GM23338 (cell line): ENCODE data around the gene ZNF664. TPM values are rescaled to one million over a fixed set of nuclear protein-coding genes. Genes with fewer than 3 reads are reported as not detected.

ENCODE experiments used
- ATAC-seq: fragments of 200-7000 bp; cut with Tn5 transposase; 3 replicates; pipeline ENCODE4 v1.9.1; 2020
- DNase-seq: peaks from one replicate; pipeline ENCODE4 v3.0.0-alpha.2; 2015; ENCODE audit warnings: low spot score
- H2AFZ ChIP-seq: fragments of 200-600 bp; sonication (generic); 2 replicates; pipeline ENCODE4 v1.8.0; 2016; ENCODE audit warnings: antibody characterized with exemption, mild to moderate bottlenecking, moderate library complexity
- H3F3A ChIP-seq: fragments of 200-600 bp; sonication (generic); replicated peaks from 2 replicates; pipeline ENCODE4 v1.8.0; 2017; ENCODE audit warnings: antibody characterized with exemption, mixed run types, low read depth
- H3K27ac ChIP-seq: fragments of 200-600 bp; sonication (generic); 2 replicates; pipeline ENCODE4 v1.6.1; 2016; ENCODE audit warnings: low read depth
- H3K27me3 ChIP-seq: fragments of 200-600 bp; sonication (generic); 2 replicates; pipeline ENCODE4 v1.8.0; 2016; ENCODE audit warnings: mild to moderate bottlenecking, mixed run types, moderate library complexity; ENCODE audit not compliant: insufficient read depth
- H3K36me3 ChIP-seq: fragments of 200-600 bp; sonication (generic); 2 replicates; pipeline ENCODE4 v1.8.0; 2016; ENCODE audit warnings: mild to moderate bottlenecking; ENCODE audit not compliant: insufficient read depth
- H3K4me1 ChIP-seq: fragments of 200-600 bp; sonication (generic); 2 replicates; pipeline ENCODE4 v1.8.0; 2016; ENCODE audit warnings: mild to moderate bottlenecking, moderate library complexity; ENCODE audit not compliant: insufficient read depth
- H3K4me2 ChIP-seq: fragments of 200-600 bp; sonication (generic); 2 replicates; pipeline ENCODE4 v1.7.1; 2017; ENCODE audit warnings: mixed run types
- H3K4me3 ChIP-seq: fragments of 200-600 bp; sonication (generic); 2 replicates; pipeline ENCODE4 v1.6.1; 2016; ENCODE audit warnings: mixed run types
- H3K79me2 ChIP-seq: fragments of 200-600 bp; sonication (generic); replicated peaks from 2 replicates; pipeline ENCODE4 v1.8.0; 2017; ENCODE audit warnings: mild to moderate bottlenecking; ENCODE audit not compliant: insufficient read depth
- H3K9me2 ChIP-seq: fragments of 200-600 bp; sonication (generic); 2 replicates; pipeline ENCODE4 v1.8.0; 2017; ENCODE audit not compliant: insufficient read depth
- H4K20me1 ChIP-seq: fragments of 200-600 bp; sonication (generic); replicated peaks from 2 replicates; pipeline ENCODE4 v1.8.0; 2017; ENCODE audit warnings: mild to moderate bottlenecking; ENCODE audit not compliant: insufficient read depth
- H3K27ac Mint-ChIP-seq: 2 replicates; pipeline ENCODE4 v1.8.0; 2020; ENCODE audit warnings: inconsistent platforms, mild to moderate bottlenecking, moderate library complexity, mixed read lengths
- H3K27me3 Mint-ChIP-seq: 3 replicates; pipeline ENCODE4 v1.8.0; 2022; ENCODE audit warnings: low read depth, mild to moderate bottlenecking, moderate library complexity, mixed read lengths, inconsistent platforms; ENCODE audit not compliant: insufficient read depth, poor library complexity
- H3K36me3 Mint-ChIP-seq: 3 replicates; pipeline ENCODE4 v1.8.0; 2021; ENCODE audit warnings: low read depth, mild to moderate bottlenecking, inconsistent platforms, moderate library complexity, mixed read lengths
- H3K4me1 Mint-ChIP-seq: 3 replicates; pipeline ENCODE4 v1.8.0; 2020; ENCODE audit warnings: mild to moderate bottlenecking, inconsistent platforms, mixed read lengths
- H3K4me3 Mint-ChIP-seq: 3 replicates; pipeline ENCODE4 v1.8.0; 2021; ENCODE audit warnings: moderate library complexity, mild to moderate bottlenecking, inconsistent platforms, mixed read lengths
- H3K9me3 Mint-ChIP-seq: 3 replicates; pipeline ENCODE4 v1.8.0; 2020; ENCODE audit warnings: moderate library complexity, mild to moderate bottlenecking, inconsistent platforms, mixed read lengths
- CREB1 ChIP-seq: fragments of 250-450 bp; sonication (Bioruptor Pico); IDR thresholded peaks from 2 replicates; pipeline ENCODE4 v1.5.0; 2020; ENCODE audit warnings: low read depth, mild to moderate bottlenecking, moderate library complexity
- EZH2 ChIP-seq: fragments of 200-600 bp; sonication (generic); IDR thresholded peaks from one replicate; pipeline ENCODE4 v1.8.0; 2017; ENCODE audit warnings: antibody characterized with exemption, mild to moderate bottlenecking, low read depth; ENCODE audit not compliant: unreplicated experiment
- EZH2phosphoT487 ChIP-seq: fragments of 200-600 bp; sonication (generic); IDR thresholded peaks from one replicate; pipeline ENCODE4 v1.8.1; 2018; ENCODE audit warnings: antibody characterized with exemption; ENCODE audit not compliant: unreplicated experiment
- JUNB ChIP-seq: IDR thresholded peaks from one replicate; pipeline ENCODE4 v1.6.1; 2016; ENCODE audit warnings: antibody characterized with exemption; ENCODE audit not compliant: unreplicated experiment
- NANOG ChIP-seq: IDR thresholded peaks from 2 replicates; pipeline ENCODE4 v1.6.1; 2016; ENCODE audit warnings: antibody characterized with exemption, borderline replicate concordance
- POLR2AphosphoS5 ChIP-seq: IDR thresholded peaks from 2 replicates; pipeline ENCODE4 v1.6.1; 2016; ENCODE audit warnings: antibody characterized with exemption, low read depth
- STAT1 ChIP-seq: IDR thresholded peaks from one replicate; pipeline ENCODE4 v1.6.1; 2016; ENCODE audit warnings: antibody characterized with exemption; ENCODE audit not compliant: unreplicated experiment
- ZNF114 ChIP-seq: fragments of 250-450 bp; sonication (Bioruptor Pico); IDR thresholded peaks from 2 replicates; pipeline ENCODE4 v1.5.0; 2020; ENCODE audit warnings: mild to moderate bottlenecking, moderate library complexity
- ZNF331 ChIP-seq: fragments of 250-450 bp; sonication (Bioruptor Pico); IDR thresholded peaks from 2 replicates; pipeline ENCODE4 v1.5.0; 2020; ENCODE audit warnings: low read depth, mild to moderate bottlenecking, moderate library complexity
- polyA plus RNA-seq: library from polyadenylated mRNA; unstranded; fragments of >200 nt; fragmentation: Nextera tagmentation; extraction: Ambion mirVana; gene quantifications from 2 replicates; pipeline ENCODE4 v1.2.1, GENCODE V29; 2016
- total RNA-seq: library from RNA; depleted of rRNA; stranded (reverse); fragments of >200 nt; shearing (Covaris generic); gene quantifications from 2 replicates; pipeline ENCODE4 v1.2.3, GENCODE V29; 2014
- TF ChIP-seq, protein P1 (sequence below), 2 experiments: fragments of 200-600 bp in 1 of 2; sonication (generic) in 1 of 2; conservative IDR thresholded peaks; 2 replicates each; pipeline versions ENCODE4 v1.5.1 to v1.6.1; 2016 to 2017; ENCODE audit warnings: antibody characterized with exemption in 2 of 2, low read depth in 2 of 2, mild to moderate bottlenecking in 2 of 2, moderate library complexity in 1 of 2
- TF ChIP-seq, protein P2 (sequence below): IDR thresholded peaks from one replicate; pipeline ENCODE4 v1.6.1; 2018; ENCODE audit warnings: antibody characterized with exemption; ENCODE audit not compliant: unreplicated experiment
- TF ChIP-seq, protein P3 (sequence below): IDR thresholded peaks from 2 replicates; pipeline ENCODE4 v1.6.1; 2016; ENCODE audit warnings: antibody characterized with exemption
- TF ChIP-seq, protein P4 (sequence below): fragments of 250-450 bp; sonication (Bioruptor Pico); IDR thresholded peaks from 2 replicates; pipeline ENCODE4 v1.5.0; 2020; ENCODE audit warnings: mild to moderate bottlenecking, moderate library complexity

The ZNF664 gene
- total and polyA plus RNA-seq, 2 experiments from 2014 or later = 8.1 to 35.2 TPM

DNA sequence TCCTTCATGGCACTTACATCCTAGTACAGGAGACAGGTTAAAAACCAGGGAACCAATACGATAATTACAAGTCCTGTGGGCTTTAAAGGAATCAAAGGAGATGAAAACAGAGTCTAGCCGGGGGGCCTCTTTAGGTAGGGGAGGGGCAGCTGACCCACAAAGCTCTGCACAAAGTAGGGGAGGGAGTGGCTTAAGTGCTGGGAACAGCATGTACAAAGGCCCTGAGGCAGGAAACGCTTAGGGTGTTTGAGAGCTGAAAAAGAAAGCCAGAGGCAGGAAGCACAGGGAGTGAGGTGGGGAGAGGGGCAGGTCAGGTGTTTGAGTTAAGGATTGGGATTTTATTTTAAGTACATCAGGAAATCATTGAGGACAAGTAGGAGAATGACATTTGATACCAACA lies 37.7 kb downstream of the ZNF664 start:
- H3K4me2 ChIP-seq = no peak overlapping the region
- no peaks in the 10 kb centered on the region for H3K79me2 ChIP-seq
- no peak overlapping the region for H3K27ac ChIP-seq
- H3K4me3 ChIP-seq = no peak overlapping the region
- no peak for TF ChIP-seq CREB1 (CRISPR knock-in tag)
- no peak for TF ChIP-seq EZH2
- TF ChIP-seq EZH2phosphoT487 = no peak
- TF ChIP-seq ZNF331 (CRISPR knock-in tag) = no peak
- no peak for TF ChIP-seq STAT1
- no peak for TF ChIP-seq JUNB
- no peak for TF ChIP-seq NANOG
- no peak for TF ChIP-seq ZNF114 (CRISPR knock-in tag)
- TF ChIP-seq, protein P1, sequence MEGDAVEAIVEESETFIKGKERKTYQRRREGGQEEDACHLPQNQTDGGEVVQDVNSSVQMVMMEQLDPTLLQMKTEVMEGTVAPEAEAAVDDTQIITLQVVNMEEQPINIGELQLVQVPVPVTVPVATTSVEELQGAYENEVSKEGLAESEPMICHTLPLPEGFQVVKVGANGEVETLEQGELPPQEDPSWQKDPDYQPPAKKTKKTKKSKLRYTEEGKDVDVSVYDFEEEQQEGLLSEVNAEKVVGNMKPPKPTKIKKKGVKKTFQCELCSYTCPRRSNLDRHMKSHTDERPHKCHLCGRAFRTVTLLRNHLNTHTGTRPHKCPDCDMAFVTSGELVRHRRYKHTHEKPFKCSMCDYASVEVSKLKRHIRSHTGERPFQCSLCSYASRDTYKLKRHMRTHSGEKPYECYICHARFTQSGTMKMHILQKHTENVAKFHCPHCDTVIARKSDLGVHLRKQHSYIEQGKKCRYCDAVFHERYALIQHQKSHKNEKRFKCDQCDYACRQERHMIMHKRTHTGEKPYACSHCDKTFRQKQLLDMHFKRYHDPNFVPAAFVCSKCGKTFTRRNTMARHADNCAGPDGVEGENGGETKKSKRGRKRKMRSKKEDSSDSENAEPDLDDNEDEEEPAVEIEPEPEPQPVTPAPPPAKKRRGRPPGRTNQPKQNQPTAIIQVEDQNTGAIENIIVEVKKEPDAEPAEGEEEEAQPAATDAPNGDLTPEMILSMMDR (conservative IDR thresholded peaks at IDR 0.05; ENCODE audit: low read depth in 2 of 2) = no peak
- TF ChIP-seq, protein P2, sequence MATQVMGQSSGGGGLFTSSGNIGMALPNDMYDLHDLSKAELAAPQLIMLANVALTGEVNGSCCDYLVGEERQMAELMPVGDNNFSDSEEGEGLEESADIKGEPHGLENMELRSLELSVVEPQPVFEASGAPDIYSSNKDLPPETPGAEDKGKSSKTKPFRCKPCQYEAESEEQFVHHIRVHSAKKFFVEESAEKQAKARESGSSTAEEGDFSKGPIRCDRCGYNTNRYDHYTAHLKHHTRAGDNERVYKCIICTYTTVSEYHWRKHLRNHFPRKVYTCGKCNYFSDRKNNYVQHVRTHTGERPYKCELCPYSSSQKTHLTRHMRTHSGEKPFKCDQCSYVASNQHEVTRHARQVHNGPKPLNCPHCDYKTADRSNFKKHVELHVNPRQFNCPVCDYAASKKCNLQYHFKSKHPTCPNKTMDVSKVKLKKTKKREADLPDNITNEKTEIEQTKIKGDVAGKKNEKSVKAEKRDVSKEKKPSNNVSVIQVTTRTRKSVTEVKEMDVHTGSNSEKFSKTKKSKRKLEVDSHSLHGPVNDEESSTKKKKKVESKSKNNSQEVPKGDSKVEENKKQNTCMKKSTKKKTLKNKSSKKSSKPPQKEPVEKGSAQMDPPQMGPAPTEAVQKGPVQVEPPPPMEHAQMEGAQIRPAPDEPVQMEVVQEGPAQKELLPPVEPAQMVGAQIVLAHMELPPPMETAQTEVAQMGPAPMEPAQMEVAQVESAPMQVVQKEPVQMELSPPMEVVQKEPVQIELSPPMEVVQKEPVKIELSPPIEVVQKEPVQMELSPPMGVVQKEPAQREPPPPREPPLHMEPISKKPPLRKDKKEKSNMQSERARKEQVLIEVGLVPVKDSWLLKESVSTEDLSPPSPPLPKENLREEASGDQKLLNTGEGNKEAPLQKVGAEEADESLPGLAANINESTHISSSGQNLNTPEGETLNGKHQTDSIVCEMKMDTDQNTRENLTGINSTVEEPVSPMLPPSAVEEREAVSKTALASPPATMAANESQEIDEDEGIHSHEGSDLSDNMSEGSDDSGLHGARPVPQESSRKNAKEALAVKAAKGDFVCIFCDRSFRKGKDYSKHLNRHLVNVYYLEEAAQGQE = no peak
- TF ChIP-seq, protein P3, sequence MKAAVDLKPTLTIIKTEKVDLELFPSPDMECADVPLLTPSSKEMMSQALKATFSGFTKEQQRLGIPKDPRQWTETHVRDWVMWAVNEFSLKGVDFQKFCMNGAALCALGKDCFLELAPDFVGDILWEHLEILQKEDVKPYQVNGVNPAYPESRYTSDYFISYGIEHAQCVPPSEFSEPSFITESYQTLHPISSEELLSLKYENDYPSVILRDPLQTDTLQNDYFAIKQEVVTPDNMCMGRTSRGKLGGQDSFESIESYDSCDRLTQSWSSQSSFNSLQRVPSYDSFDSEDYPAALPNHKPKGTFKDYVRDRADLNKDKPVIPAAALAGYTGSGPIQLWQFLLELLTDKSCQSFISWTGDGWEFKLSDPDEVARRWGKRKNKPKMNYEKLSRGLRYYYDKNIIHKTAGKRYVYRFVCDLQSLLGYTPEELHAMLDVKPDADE = no peak
- TF ChIP-seq POLR2AphosphoS5 = no peak
- TF ChIP-seq, protein P4, sequence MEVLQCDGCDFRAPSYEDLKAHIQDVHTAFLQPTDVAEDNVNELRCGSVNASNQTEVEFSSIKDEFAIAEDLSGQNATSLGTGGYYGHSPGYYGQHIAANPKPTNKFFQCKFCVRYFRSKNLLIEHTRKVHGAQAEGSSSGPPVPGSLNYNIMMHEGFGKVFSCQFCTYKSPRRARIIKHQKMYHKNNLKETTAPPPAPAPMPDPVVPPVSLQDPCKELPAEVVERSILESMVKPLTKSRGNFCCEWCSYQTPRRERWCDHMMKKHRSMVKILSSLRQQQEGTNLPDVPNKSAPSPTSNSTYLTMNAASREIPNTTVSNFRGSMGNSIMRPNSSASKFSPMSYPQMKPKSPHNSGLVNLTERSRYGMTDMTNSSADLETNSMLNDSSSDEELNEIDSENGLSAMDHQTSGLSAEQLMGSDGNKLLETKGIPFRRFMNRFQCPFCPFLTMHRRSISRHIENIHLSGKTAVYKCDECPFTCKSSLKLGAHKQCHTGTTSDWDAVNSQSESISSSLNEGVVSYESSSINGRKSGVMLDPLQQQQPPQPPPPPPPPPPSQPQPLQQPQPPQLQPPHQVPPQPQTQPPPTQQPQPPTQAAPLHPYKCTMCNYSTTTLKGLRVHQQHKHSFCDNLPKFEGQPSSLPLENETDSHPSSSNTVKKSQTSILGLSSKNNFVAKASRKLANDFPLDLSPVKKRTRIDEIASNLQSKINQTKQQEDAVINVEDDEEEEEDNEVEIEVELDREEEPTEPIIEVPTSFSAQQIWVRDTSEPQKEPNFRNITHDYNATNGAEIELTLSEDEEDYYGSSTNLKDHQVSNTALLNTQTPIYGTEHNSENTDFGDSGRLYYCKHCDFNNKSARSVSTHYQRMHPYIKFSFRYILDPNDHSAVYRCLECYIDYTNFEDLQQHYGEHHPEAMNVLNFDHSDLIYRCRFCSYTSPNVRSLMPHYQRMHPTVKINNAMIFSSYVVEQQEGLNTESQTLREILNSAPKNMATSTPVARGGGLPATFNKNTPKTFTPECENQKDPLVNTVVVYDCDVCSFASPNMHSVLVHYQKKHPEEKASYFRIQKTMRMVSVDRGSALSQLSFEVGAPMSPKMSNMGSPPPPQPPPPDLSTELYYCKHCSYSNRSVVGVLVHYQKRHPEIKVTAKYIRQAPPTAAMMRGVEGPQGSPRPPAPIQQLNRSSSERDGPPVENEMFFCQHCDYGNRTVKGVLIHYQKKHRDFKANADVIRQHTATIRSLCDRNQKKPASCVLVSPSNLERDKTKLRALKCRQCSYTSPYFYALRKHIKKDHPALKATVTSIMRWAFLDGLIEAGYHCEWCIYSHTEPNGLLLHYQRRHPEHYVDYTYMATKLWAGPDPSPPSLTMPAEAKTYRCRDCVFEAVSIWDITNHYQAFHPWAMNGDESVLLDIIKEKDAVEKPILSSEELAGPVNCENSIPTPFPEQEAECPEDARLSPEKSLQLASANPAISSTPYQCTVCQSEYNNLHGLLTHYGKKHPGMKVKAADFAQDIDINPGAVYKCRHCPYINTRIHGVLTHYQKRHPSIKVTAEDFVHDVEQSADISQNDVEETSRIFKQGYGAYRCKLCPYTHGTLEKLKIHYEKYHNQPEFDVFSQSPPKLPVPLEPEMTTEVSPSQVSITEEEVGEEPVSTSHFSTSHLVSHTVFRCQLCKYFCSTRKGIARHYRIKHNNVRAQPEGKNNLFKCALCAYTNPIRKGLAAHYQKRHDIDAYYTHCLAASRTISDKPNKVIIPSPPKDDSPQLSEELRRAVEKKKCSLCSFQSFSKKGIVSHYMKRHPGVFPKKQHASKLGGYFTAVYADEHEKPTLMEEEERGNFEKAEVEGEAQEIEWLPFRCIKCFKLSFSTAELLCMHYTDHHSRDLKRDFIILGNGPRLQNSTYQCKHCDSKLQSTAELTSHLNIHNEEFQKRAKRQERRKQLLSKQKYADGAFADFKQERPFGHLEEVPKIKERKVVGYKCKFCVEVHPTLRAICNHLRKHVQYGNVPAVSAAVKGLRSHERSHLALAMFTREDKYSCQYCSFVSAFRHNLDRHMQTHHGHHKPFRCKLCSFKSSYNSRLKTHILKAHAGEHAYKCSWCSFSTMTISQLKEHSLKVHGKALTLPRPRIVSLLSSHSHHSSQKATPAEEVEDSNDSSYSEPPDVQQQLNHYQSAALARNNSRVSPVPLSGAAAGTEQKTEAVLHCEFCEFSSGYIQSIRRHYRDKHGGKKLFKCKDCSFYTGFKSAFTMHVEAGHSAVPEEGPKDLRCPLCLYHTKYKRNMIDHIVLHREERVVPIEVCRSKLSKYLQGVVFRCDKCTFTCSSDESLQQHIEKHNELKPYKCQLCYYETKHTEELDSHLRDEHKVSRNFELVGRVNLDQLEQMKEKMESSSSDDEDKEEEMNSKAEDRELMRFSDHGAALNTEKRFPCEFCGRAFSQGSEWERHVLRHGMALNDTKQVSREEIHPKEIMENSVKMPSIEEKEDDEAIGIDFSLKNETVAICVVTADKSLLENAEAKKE (CRISPR knock-in tag) = no peak
- peaks cover 8% of the 10 kb centered on the region; the same call in 1 of the 2 replicates for H3K36me3 ChIP-seq
- no peak overlapping the region for H3K4me3 Mint-ChIP-seq
- no peaks in the 10 kb centered on the region; the same call in 1 of the 2 replicates for H3K4me1 ChIP-seq
- H3K36me3 Mint-ChIP-seq = peaks cover 23% of the 10 kb centered on the region; the same call in 2 of the 3 replicates
- H3K9me2 ChIP-seq = no peaks in the 10 kb centered on the region
- H2AFZ ChIP-seq = no peak overlapping the region
- no peak overlapping the region for H3K27ac Mint-ChIP-seq
- peaks cover 5% of the 10 kb centered on the region for H3K27me3 Mint-ChIP-seq
- no peaks in the 10 kb centered on the region for H3K9me3 Mint-ChIP-seq
- H3K4me1 Mint-ChIP-seq = peaks cover 20% of the 10 kb centered on the region
- no peaks in the 10 kb centered on the region for H3F3A ChIP-seq
- no peak for DNase-seq
- no peak for ATAC-seq
- H3K27me3 ChIP-seq = no peaks in the 10 kb centered on the region
- H4K20me1 ChIP-seq = peaks cover 8% of the 10 kb centered on the region; the same call in 1 of the 2 replicates
